K562 (cell line): ENCODE results near the gene ZBTB9. TPM values are rescaled to one million over a fixed set of nuclear protein-coding genes. Genes with fewer than 3 reads are reported as not detected.
A peak's percentile ranks its signal among the peaks of the same experiment; 100 is the strongest.

Experiments used
- ZSCAN29 ChIP-seq: fragments of 450-650 bp; IDR thresholded peaks from 2 replicates; pipeline ENCODE4 v1.6.1; 2017
- polyA plus RNA-seq, 8 experiments: library from polyadenylated mRNA; depleted of rRNA in 4 of 8; stranded (reverse) in 5 of 8; unstranded in 3 of 8; fragments of >200 nt; fragmentation: Nextera tagmentation in 2 of 8; fragmentation: Illumina TruSeq in 1 of 8; extraction: Ambion mirVana in 2 of 8; extraction: Trizol in 1 of 8; gene quantifications; 2 replicates each; pipeline versions ENCODE4 v1.2.1 to v1.2.3, GENCODE V29; 2011 to 2014; ENCODE audit warnings: inconsistent platforms in 1 of 8, missing spikeins in 1 of 8
- total RNA-seq, 7 experiments: library from RNA; depleted of rRNA in 6 of 7; stranded (reverse); fragments of >200 nt in 6 of 7; fragmentation: Illumina TruSeq in 2 of 7; extraction: Trizol in 2 of 7; gene quantifications; 2 replicates each; pipeline versions ENCODE4 v1.2.1 to v1.2.3, GENCODE V29; 2011 to 2021; ENCODE audit warnings: low replicate concordance in 1 of 7
- TF ChIP-seq, protein P1 (sequence below), 2 experiments: fragments of 450-650 bp in 1 of 2; sonication (generic) in 1 of 2; formaldehyde crosslinking in 1 of 2; IDR thresholded peaks; 2 replicates each; pipeline versions ENCODE4 v1.7.1 to v1.9.0; 2016 to 2022; ENCODE audit warnings: inconsistent platforms in 1 of 2, mild to moderate bottlenecking in 1 of 2, missing genetic modification reagents in 1 of 2

The ZBTB9 gene
- total and polyA plus RNA-seq, 9 of the 15 experiments (the other 6 are each of a cell fraction or from before 2014, with no cell fraction given) = 1.9 to 19.5 (median 10.4) TPM

DNA sequence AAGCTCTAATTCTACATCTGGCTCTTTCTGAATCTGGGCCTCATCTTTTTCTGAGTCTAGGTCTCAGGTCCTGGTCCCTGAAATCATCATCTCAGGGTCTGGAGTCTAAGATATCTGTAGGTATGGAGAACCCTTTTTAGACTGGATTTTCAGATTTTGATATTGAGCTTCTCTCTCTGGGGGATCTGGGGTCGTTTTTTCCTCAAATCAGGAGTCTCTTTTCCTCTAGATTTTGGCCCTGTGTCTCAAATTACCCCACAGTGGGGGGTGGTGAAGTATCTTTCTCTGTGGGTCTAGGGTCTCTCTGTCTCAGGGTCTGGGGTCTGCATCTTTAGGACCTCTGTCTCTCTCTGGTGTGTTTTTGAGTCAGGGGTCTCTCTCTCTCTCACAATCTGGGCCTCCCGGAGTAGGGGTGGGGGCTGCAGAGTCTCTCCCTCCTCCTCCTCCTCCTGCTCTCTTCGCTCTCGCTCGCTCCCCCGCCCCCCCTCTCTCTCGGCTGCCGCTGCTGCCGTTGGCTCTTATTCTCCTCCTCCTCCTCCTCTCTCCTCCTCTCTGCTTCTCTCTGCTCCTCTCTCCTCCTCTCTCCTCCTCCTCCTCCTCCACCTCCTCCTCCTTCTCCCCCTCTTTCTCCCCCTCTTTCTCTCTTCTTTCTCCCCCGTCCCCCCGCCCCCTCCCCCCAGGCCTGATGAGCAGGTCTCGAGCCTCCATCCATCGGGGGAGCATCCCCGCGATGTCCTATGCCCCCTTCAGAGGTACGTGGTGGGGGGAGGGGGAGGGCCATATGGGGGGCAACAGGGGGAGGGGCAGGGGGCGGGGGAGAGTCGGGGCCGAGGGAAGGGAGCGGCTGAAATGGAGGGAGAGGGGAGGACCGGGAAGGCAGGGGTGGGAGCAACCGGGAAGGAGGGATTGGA lies 34.5 kb upstream of the ZBTB9 start, which contains the start of gene SYNGAP1 (continued):
- TF ChIP-seq, protein P1, sequence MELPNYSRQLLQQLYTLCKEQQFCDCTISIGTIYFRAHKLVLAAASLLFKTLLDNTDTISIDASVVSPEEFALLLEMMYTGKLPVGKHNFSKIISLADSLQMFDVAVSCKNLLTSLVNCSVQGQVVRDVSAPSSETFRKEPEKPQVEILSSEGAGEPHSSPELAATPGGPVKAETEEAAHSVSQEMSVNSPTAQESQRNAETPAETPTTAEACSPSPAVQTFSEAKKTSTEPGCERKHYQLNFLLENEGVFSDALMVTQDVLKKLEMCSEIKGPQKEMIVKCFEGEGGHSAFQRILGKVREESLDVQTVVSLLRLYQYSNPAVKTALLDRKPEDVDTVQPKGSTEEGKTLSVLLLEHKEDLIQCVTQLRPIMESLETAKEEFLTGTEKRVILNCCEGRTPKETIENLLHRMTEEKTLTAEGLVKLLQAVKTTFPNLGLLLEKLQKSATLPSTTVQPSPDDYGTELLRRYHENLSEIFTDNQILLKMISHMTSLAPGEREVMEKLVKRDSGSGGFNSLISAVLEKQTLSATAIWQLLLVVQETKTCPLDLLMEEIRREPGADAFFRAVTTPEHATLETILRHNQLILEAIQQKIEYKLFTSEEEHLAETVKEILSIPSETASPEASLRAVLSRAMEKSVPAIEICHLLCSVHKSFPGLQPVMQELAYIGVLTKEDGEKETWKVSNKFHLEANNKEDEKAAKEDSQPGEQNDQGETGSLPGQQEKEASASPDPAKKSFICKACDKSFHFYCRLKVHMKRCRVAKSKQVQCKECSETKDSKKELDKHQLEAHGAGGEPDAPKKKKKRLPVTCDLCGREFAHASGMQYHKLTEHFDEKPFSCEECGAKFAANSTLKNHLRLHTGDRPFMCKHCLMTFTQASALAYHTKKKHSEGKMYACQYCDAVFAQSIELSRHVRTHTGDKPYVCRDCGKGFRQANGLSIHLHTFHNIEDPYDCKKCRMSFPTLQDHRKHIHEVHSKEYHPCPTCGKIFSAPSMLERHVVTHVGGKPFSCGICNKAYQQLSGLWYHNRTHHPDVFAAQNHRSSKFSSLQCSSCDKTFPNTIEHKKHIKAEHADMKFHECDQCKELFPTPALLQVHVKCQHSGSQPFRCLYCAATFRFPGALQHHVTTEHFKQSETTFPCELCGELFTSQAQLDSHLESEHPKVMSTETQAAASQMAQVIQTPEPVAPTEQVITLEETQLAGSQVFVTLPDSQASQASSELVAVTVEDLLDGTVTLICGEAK (IDR thresholded peaks at IDR 0.05) = peak; percentile 38; the same call in 1 of the 2 replicates
- TF ChIP-seq, protein P1 (CRISPR knock-in tag; IDR thresholded peaks at IDR 0.05) = no peak
- TF ChIP-seq ZSCAN29 = no peak
- TF ChIP-seq, all 486 proteins: peak for 29
